ENCODE measurements around the gene PHACTR2. TPM values are rescaled to one million over a fixed set of nuclear protein-coding genes. Genes with fewer than 3 reads are reported as not detected.
"Not testable (repeated sequence)": the region's sequence is repeated elsewhere in the genome, so short reads cannot be mapped to it uniquely, and the experiment has no call there.

The PHACTR2 gene
- total and polyA plus RNA-seq, 4 donors = 4.0 to 23.8 (median 15.0) TPM

DNA sequence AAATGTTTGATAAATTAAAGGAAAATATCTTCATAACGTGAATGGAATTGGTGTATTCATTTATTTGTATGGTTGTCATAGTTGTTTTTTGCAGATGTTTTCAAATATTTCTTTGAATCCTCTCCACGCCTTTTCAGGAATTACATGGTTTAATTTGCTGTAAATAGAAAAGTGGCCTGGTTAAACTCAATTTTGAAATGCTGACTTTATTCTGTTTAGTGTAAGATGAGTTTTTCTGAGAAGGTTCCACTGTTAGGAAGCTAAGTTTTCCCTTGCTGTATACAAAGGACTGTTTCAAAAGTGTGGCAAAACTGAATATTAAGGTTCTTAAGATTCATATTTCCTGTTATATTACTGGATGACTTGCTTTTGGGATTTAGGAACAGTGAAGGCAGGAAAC lies 186.0 kb downstream of the PHACTR2 start:
- TF ChIP-seq RAD21 (IDR thresholded peaks at IDR 0.05) (no peak), TAF1 (conservative IDR thresholded peaks at IDR 0.05) (no peak)
- TF ChIP-seq, protein P1, sequence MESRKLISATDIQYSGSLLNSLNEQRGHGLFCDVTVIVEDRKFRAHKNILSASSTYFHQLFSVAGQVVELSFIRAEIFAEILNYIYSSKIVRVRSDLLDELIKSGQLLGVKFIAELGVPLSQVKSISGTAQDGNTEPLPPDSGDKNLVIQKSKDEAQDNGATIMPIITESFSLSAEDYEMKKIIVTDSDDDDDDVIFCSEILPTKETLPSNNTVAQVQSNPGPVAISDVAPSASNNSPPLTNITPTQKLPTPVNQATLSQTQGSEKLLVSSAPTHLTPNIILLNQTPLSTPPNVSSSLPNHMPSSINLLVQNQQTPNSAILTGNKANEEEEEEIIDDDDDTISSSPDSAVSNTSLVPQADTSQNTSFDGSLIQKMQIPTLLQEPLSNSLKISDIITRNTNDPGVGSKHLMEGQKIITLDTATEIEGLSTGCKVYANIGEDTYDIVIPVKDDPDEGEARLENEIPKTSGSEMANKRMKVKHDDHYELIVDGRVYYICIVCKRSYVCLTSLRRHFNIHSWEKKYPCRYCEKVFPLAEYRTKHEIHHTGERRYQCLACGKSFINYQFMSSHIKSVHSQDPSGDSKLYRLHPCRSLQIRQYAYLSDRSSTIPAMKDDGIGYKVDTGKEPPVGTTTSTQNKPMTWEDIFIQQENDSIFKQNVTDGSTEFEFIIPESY (IDR thresholded peaks at IDR 0.05) = no peak
- WGBS = 88% methylated on average over 2 of the region's 2 CpGs
- Histone ChIP-seq H3K27me3 (ENCODE audit: control insufficient read depth in 4 of 4, insufficient read depth in 4 of 4, low read length in 3 of 4) (no peaks in the 10 kb centered on the region), H3K27ac (ENCODE audit: low read depth in 1 of 2, low read length in 2 of 2) (no peak overlapping the region), H3K4me1 (ENCODE audit: control insufficient read depth in 4 of 4, insufficient read depth in 4 of 4, low read length in 3 of 4) (no peaks in the 10 kb centered on the region), H3K9ac (ENCODE audit: low read depth in 1 of 2, low read length in 2 of 2) (no peak overlapping the region), H3K4me3 (ENCODE audit: low read depth in 1 of 3, low read length in 3 of 3) (no peak overlapping the region), H3K9me3 (ENCODE audit: control insufficient read depth in 4 of 4, low read length in 3 of 4) (no peaks in the 10 kb centered on the region), H3K36me3 (ENCODE audit: control insufficient read depth in 4 of 4, insufficient read depth in 3 of 4, low read depth in 1 of 4, low read length in 3 of 4) (peaks cover 12 to 56% (median 30%) of the 10 kb centered on the region in 4 donors)
- no peak for DNase-seq (ENCODE audit: low spot score)

DNA sequence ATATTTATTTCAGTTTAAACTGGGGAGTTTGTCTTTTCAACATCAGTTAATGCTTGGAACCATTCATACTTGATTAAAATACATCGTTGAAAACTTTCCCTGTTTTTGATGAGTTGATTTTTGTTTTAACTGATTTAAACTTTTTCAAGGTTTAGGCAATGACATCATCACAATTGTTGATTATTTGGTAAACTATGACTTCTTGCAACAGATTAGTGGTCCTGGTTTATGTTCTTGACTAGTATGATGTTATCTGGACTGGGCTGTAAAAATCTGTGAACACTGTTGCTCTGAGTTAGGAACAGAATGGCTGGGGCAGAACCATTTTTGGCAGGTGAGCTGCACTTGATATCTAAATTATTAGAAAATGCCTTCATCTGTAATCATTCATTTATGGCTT lies 186.5 kb downstream of the PHACTR2 start, which contains the start of gene ZC2HC1B:
Gene ZC2HC1B (plus strand): TSS at position 241 of the 400 bp plus-strand sequence. CDS start 66 bp downstream, at position 307.
- Histone ChIP-seq H3K4me3 (ENCODE audit: low read depth in 1 of 3, low read length in 3 of 3) (no peak within 1 kb of the TSS), H3K36me3 (ENCODE audit: control insufficient read depth in 4 of 4, insufficient read depth in 3 of 4, low read depth in 1 of 4, low read length in 3 of 4) (peaks cover 11 to 51% (median 28%) of the 10 kb centered on the region in 4 donors), H3K27me3 (ENCODE audit: control insufficient read depth in 4 of 4, insufficient read depth in 4 of 4, low read length in 3 of 4) (no peaks in the 10 kb centered on the region), H3K9me3 (ENCODE audit: control insufficient read depth in 4 of 4, low read length in 3 of 4) (no peaks in the 10 kb centered on the region), H3K4me1 (ENCODE audit: control insufficient read depth in 4 of 4, insufficient read depth in 4 of 4, low read length in 3 of 4) (no peaks in the 10 kb centered on the region), H3K27ac (ENCODE audit: low read depth in 1 of 2, low read length in 2 of 2) (no peak within 1 kb of the TSS), H3K9ac (ENCODE audit: low read depth in 1 of 2, low read length in 2 of 2) (no peak within 1 kb of the TSS)
- 93% methylated on average over 1 of the region's 1 CpG for WGBS
- DNase-seq (ENCODE audit: low spot score) = no peak
- no peak for TF ChIP-seq SP1 (IDR thresholded peaks at IDR 0.05)
- TF ChIP-seq, protein P2, sequence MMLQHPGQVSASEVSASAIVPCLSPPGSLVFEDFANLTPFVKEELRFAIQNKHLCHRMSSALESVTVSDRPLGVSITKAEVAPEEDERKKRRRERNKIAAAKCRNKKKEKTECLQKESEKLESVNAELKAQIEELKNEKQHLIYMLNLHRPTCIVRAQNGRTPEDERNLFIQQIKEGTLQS (IDR thresholded peaks at IDR 0.05) = no peak

DNA sequence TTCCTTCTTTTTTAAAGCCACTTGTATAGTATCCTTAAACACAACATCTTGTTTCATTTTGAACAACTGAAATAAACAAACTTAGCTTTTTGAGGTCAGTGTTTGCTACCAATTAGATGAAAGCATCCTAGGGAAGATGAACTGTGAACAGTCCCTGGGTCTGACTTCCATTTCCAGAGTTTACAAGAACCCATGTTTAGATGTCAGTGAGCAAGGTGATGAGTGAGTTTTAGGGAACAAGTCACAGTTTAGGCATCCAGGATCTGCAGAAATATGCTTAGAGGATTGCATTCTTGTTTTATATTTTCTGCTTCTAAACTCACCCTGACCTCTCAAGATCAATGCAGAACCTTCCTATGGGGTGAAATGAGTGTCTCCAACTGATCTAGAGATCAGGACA lies 189.5 kb downstream of the PHACTR2 start:
- H3K27me3 ChIP-seq (ENCODE audit: control insufficient read depth in 4 of 4, insufficient read depth in 4 of 4, low read length in 3 of 4) = no peaks in the 10 kb centered on the region
- no peak for DNase-seq (ENCODE audit: low spot score)
- H3K36me3 ChIP-seq (ENCODE audit: control insufficient read depth in 4 of 4, insufficient read depth in 3 of 4, low read depth in 1 of 4, low read length in 3 of 4) = peaks cover 5 to 28% (median 19%) of the 10 kb centered on the region in 4 donors
- H3K9me3 ChIP-seq (ENCODE audit: control insufficient read depth in 4 of 4, low read length in 3 of 4) = no peaks in the 10 kb centered on the region
- no peak overlapping the region for H3K9ac ChIP-seq (ENCODE audit: low read depth in 1 of 2, low read length in 2 of 2)
- TF ChIP-seq TAF1 (conservative IDR thresholded peaks at IDR 0.05) (no peak), HNF4G (IDR thresholded peaks at IDR 0.05) (no peak), SP1 (IDR thresholded peaks at IDR 0.05) (no peak), RXRA (IDR thresholded peaks at IDR 0.05) (no peak), JUND (IDR thresholded peaks at IDR 0.05) (no peak), RAD21 (IDR thresholded peaks at IDR 0.05) (no peak), FOXA2 (IDR thresholded peaks at IDR 0.05) (no peak), FOXA1 (IDR thresholded peaks at IDR 0.05) (no peak), NR2F2 (IDR thresholded peaks at IDR 0.05) (no peak), YY1 (IDR thresholded peaks at IDR 0.05) (no peak), EGR1 (IDR thresholded peaks at IDR 0.05; ENCODE audit: low read depth in 2 of 2) (no peak), HNF4A (conservative IDR thresholded peaks at IDR 0.05) (no peak)
- TF ChIP-seq, protein P3, sequence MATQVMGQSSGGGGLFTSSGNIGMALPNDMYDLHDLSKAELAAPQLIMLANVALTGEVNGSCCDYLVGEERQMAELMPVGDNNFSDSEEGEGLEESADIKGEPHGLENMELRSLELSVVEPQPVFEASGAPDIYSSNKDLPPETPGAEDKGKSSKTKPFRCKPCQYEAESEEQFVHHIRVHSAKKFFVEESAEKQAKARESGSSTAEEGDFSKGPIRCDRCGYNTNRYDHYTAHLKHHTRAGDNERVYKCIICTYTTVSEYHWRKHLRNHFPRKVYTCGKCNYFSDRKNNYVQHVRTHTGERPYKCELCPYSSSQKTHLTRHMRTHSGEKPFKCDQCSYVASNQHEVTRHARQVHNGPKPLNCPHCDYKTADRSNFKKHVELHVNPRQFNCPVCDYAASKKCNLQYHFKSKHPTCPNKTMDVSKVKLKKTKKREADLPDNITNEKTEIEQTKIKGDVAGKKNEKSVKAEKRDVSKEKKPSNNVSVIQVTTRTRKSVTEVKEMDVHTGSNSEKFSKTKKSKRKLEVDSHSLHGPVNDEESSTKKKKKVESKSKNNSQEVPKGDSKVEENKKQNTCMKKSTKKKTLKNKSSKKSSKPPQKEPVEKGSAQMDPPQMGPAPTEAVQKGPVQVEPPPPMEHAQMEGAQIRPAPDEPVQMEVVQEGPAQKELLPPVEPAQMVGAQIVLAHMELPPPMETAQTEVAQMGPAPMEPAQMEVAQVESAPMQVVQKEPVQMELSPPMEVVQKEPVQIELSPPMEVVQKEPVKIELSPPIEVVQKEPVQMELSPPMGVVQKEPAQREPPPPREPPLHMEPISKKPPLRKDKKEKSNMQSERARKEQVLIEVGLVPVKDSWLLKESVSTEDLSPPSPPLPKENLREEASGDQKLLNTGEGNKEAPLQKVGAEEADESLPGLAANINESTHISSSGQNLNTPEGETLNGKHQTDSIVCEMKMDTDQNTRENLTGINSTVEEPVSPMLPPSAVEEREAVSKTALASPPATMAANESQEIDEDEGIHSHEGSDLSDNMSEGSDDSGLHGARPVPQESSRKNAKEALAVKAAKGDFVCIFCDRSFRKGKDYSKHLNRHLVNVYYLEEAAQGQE (IDR thresholded peaks at IDR 0.05) = no peak
- TF ChIP-seq, protein P4, sequence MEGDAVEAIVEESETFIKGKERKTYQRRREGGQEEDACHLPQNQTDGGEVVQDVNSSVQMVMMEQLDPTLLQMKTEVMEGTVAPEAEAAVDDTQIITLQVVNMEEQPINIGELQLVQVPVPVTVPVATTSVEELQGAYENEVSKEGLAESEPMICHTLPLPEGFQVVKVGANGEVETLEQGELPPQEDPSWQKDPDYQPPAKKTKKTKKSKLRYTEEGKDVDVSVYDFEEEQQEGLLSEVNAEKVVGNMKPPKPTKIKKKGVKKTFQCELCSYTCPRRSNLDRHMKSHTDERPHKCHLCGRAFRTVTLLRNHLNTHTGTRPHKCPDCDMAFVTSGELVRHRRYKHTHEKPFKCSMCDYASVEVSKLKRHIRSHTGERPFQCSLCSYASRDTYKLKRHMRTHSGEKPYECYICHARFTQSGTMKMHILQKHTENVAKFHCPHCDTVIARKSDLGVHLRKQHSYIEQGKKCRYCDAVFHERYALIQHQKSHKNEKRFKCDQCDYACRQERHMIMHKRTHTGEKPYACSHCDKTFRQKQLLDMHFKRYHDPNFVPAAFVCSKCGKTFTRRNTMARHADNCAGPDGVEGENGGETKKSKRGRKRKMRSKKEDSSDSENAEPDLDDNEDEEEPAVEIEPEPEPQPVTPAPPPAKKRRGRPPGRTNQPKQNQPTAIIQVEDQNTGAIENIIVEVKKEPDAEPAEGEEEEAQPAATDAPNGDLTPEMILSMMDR (IDR thresholded peaks at IDR 0.05; ENCODE audit: low read depth, low read length, missing input control) = no peak
- TF ChIP-seq, protein P2 (IDR thresholded peaks at IDR 0.05) = no peak
- H3K27ac ChIP-seq (ENCODE audit: low read depth in 1 of 2, low read length in 2 of 2) = no peak overlapping the region
- H3K4me1 ChIP-seq (ENCODE audit: control insufficient read depth in 4 of 4, insufficient read depth in 4 of 4, low read length in 3 of 4) = no peaks in the 10 kb centered on the region
- H3K4me3 ChIP-seq (ENCODE audit: low read depth in 1 of 3, low read length in 3 of 3) = no peak overlapping the region

DNA sequence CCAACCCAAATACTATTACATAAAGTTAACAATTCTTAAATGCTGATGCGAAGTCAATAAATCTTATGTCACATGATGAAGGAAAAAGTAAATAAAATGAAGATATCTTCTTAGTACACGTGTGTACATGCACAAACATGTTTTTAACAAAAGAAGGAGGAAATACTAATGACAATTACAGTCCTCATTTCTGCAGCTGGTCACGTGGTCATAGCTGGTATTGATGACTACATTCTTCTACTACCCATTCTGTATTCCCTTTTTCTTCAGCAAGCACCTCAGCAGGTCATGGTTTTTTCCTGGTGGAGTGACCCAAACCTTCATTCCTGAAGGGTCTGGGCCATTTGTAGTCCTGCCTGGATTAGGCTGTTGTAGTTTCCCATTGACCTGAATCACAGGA lies 191.0 kb downstream of the PHACTR2 start:
- WGBS = 92% methylated on average over 3 of the region's 3 CpGs
- H3K4me3 ChIP-seq (ENCODE audit: low read depth in 1 of 3, low read length in 3 of 3); H3K4me1 ChIP-seq (ENCODE audit: control insufficient read depth in 4 of 4, insufficient read depth in 4 of 4, low read length in 3 of 4); H3K9ac ChIP-seq (ENCODE audit: low read depth in 1 of 2, low read length in 2 of 2); H3K27ac ChIP-seq (ENCODE audit: low read depth in 1 of 2, low read length in 2 of 2); H3K9me3 ChIP-seq (ENCODE audit: control insufficient read depth in 4 of 4, low read length in 3 of 4); H3K27me3 ChIP-seq (ENCODE audit: control insufficient read depth in 4 of 4, insufficient read depth in 4 of 4, low read length in 3 of 4); DNase-seq (ENCODE audit: low spot score): not testable (repeated sequence)
- peaks cover 2 to 15% (median 7%) of the 10 kb centered on the region in 4 donors for H3K36me3 ChIP-seq (ENCODE audit: control insufficient read depth in 4 of 4, insufficient read depth in 3 of 4, low read depth in 1 of 4, low read length in 3 of 4)
